Measurements from ENCODE around the gene PPFIA2. TPM values are rescaled to one million over a fixed set of nuclear protein-coding genes. Genes with fewer than 3 reads are reported as not detected.
"Not testable (repeated sequence)": the region's sequence is repeated elsewhere in the genome, so short reads cannot be mapped to it uniquely, and the experiment has no call there.

Gene PPFIA2
- total RNA-seq, 1 donor from 2014 or later, result not detected

- Histone ChIP-seq H3K36me3 (ENCODE audit: control insufficient read depth, insufficient read depth, low read length) (no peaks in the 10 kb centered on the region), H3K27me3 (ENCODE audit: control insufficient read depth, insufficient read depth, low read length) (no peaks in the 10 kb centered on the region), H3K4me3 (ENCODE audit: low read depth, low read length) (no peak overlapping the region)
- peak; percentile 79 for DNase-seq (ENCODE audit: low read depth)
- no peak for TF ChIP-seq CTCF (IDR thresholded peaks at IDR 0.05; ENCODE audit: insufficient read depth, low read length, poor library complexity, severe bottlenecking)
Observed at GRCh38 chr12:81668475-81668874, 90.7 kb downstream of the PPFIA2 start.

- H3K27me3 ChIP-seq (ENCODE audit: control insufficient read depth, insufficient read depth, low read length), result not testable (repeated sequence)
Observed at GRCh38 chr12:81659310-81659709, 99.8 kb downstream of the PPFIA2 start.

GRCh38 chr12:81644503-81644902, 114.6 kb downstream of the PPFIA2 start:
- Histone ChIP-seq H3K4me3 (ENCODE audit: low read depth, low read length) (no peak overlapping the region), H3K27me3 (ENCODE audit: control insufficient read depth, insufficient read depth, low read length) (no peaks in the 10 kb centered on the region), H3K36me3 (ENCODE audit: control insufficient read depth, insufficient read depth, low read length) (no peaks in the 10 kb centered on the region)
- peak; percentile 41 for TF ChIP-seq CTCF (IDR thresholded peaks at IDR 0.05; ENCODE audit: insufficient read depth, low read length, poor library complexity, severe bottlenecking)
- DNase-seq (ENCODE audit: low read depth), result peak; percentile 19

More at GRCh38 chr12:81659310-81659709, 99.8 kb downstream of the PPFIA2 start:
- not testable (repeated sequence) for H3K4me3 ChIP-seq (ENCODE audit: low read depth, low read length); H3K36me3 ChIP-seq (ENCODE audit: control insufficient read depth, insufficient read depth, low read length); DNase-seq (ENCODE audit: low read depth)

- Histone ChIP-seq H3K27me3 (ENCODE audit: control insufficient read depth, insufficient read depth, low read length) (no peaks in the 10 kb centered on the region), H3K36me3 (ENCODE audit: control insufficient read depth, insufficient read depth, low read length) (no peaks in the 10 kb centered on the region), H3K4me3 (ENCODE audit: low read depth, low read length) (no peak overlapping the region)
- no peak for TF ChIP-seq CTCF (IDR thresholded peaks at IDR 0.05; ENCODE audit: insufficient read depth, low read length, poor library complexity, severe bottlenecking)
- no peak for DNase-seq (ENCODE audit: low read depth)
Observed at GRCh38 chr12:81639196-81639595, 120.0 kb downstream of the PPFIA2 start.

- H3K36me3 ChIP-seq (ENCODE audit: control insufficient read depth, insufficient read depth, low read length), result no peaks in the 10 kb centered on the region
- DNase-seq (ENCODE audit: low read depth), result no peak
- TF ChIP-seq CTCF (IDR thresholded peaks at IDR 0.05; ENCODE audit: insufficient read depth, low read length, poor library complexity, severe bottlenecking), result no peak
- H3K27me3 ChIP-seq (ENCODE audit: control insufficient read depth, insufficient read depth, low read length), result no peaks in the 10 kb centered on the region
- H3K4me3 ChIP-seq (ENCODE audit: low read depth, low read length), result no peak overlapping the region
Observed at GRCh38 chr12:81633127-81633526, 126.0 kb downstream of the PPFIA2 start.

GRCh38 chr12:81627336-81628189, 131.6 kb downstream of the PPFIA2 start:
- peak; percentile 55 for TF ChIP-seq CTCF (IDR thresholded peaks at IDR 0.05; ENCODE audit: insufficient read depth, low read length, poor library complexity, severe bottlenecking)
- H3K27me3 ChIP-seq (ENCODE audit: control insufficient read depth, insufficient read depth, low read length), result no peaks in the 10 kb centered on the region
- DNase-seq (ENCODE audit: low read depth), result peak; percentile 12
- H3K4me3 ChIP-seq (ENCODE audit: low read depth, low read length), result no peak overlapping the region
- no peaks in the 10 kb centered on the region for H3K36me3 ChIP-seq (ENCODE audit: control insufficient read depth, insufficient read depth, low read length)

Data from kidney epithelial cell (primary cell).